ENCODE measurements around the gene TNS4. TPM values are rescaled to one million over a fixed set of nuclear protein-coding genes. Genes with fewer than 3 reads are reported as not detected.

TNS4 gene
- total RNA-seq, 2 donors from 2014 or later = 0.89 to 2.5 TPM

- no peak overlapping the region for H3K4me3 Mint-ChIP-seq
- no peaks in the 10 kb centered on the region for H3K9me3 Mint-ChIP-seq
- peaks cover 11% of the 10 kb centered on the region for H3K4me1 ChIP-seq (ENCODE audit: control insufficient read depth, insufficient read depth, low read length)
- H3K4me3 ChIP-seq (ENCODE audit: low read length) = no peak overlapping the region
- DNase-seq = no peak
- 93 to 97% methylated on average over 7 to 16 of the region's 16 CpGs for WGBS, 2 experiments (ENCODE audit: insufficient coverage in 1 of 2, insufficient read length in 1 of 2)
- peaks cover 13% of the 10 kb centered on the region for H3K4me1 Mint-ChIP-seq
- TF ChIP-seq CTCF (conservative IDR thresholded peaks at IDR 0.05) = no peak
- no peak overlapping the region for H3K9ac ChIP-seq (ENCODE audit: extremely low read depth, low read length, poor library complexity, severe bottlenecking)
- no peaks in the 10 kb centered on the region for H3K36me3 ChIP-seq (ENCODE audit: control insufficient read depth, insufficient read depth, low read length)
- no peaks in the 10 kb centered on the region for H3K9me3 ChIP-seq (ENCODE audit: control insufficient read depth, low read length)
- H3K27me3 ChIP-seq (ENCODE audit: control insufficient read depth, insufficient read depth, low read length, poor library complexity, severe bottlenecking) = no peaks in the 10 kb centered on the region
- no peak overlapping the region for H3K27ac Mint-ChIP-seq
- peaks cover 36% of the 10 kb centered on the region for H3K36me3 Mint-ChIP-seq (ENCODE audit: low read depth)
- no peaks in the 10 kb centered on the region for H3K27me3 Mint-ChIP-seq (ENCODE audit: insufficient read depth)
- H3K27ac ChIP-seq (ENCODE audit: low read depth, low read length) = no peak overlapping the region
These were observed 44.9 kb downstream of the TNS4 start for GRCh38 chr17:40456396-40456951.

DNA sequence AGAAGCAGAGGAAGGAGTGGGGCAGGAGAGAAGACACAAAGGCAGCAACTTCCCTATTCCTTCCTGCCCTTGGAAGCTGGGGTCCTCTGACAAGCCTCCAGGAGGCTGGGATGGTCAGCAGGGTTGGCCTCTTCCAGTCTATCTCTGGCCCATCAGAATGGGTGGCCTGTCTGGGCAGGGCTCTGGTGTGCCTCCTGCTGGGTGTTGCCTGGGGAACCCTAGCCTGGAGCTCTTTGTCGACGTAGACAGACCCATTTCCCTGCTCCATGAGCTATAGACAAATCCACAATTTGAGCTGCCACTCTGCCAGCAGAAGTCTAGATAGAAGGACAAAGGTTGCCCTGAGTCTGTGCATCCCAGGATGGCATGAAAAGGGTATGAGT, 46.8 kb downstream of the TNS4 start:
- no peaks in the 10 kb centered on the region for H3K9me3 ChIP-seq (ENCODE audit: control insufficient read depth, low read length)
- no peak overlapping the region for H3K27ac ChIP-seq (ENCODE audit: low read depth, low read length)
- Mint-ChIP-seq H3K9me3 (no peaks in the 10 kb centered on the region), H3K27ac (no peak overlapping the region), H3K4me3 (no peak overlapping the region), H3K27me3 (ENCODE audit: insufficient read depth) (no peaks in the 10 kb centered on the region), H3K36me3 (ENCODE audit: low read depth) (peaks cover 36% of the 10 kb centered on the region), H3K4me1 (peaks cover 13% of the 10 kb centered on the region)
- peaks cover 11% of the 10 kb centered on the region for H3K4me1 ChIP-seq (ENCODE audit: control insufficient read depth, insufficient read depth, low read length)
- no peak for TF ChIP-seq CTCF (conservative IDR thresholded peaks at IDR 0.05)
- H3K4me3 ChIP-seq (ENCODE audit: low read length) = no peak overlapping the region
- no peak for DNase-seq
- 67 to 86% methylated on average over 2 of the region's 2 CpGs for WGBS, 2 experiments (ENCODE audit: insufficient coverage in 1 of 2, insufficient read length in 1 of 2)
- no peaks in the 10 kb centered on the region for H3K36me3 ChIP-seq (ENCODE audit: control insufficient read depth, insufficient read depth, low read length)
- no peak overlapping the region for H3K9ac ChIP-seq (ENCODE audit: extremely low read depth, low read length, poor library complexity, severe bottlenecking)
- no peaks in the 10 kb centered on the region for H3K27me3 ChIP-seq (ENCODE audit: control insufficient read depth, insufficient read depth, low read length, poor library complexity, severe bottlenecking)

DNA sequence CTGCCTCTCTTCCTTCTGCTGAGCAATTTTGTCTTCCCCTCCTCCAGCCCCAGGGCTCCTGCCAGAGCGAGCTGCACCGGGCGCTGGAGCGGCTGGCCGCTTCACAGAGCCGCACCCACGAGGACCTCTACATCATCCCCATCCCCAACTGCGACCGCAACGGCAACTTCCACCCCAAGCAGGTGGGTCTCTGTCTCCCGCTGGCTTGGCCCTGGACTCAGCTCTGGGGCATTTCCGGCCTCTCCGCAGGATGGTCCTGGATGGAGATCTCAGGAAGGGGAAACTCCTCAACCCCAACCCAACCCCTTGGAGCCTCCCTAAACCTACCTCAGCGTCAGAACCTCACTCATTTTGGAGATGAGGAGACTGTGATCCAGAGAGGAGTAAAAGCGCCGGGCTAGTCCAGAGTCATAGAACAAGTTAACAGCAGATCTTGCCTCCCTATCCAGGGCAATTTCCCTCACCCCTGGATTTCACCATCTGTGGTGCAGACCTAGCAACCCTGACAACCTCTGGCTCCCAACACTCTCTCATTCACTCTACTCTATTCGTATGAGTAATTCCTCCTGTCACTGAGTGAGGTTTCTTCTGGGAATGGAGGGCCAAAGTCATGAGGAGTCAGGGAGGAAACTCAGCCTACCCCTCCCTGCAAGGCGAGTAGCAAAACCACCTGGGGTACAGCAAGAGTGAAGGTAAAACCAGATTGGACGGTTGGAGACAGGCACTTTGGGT, 47.4 kb downstream of the TNS4 start:
- no peak for DNase-seq
- WGBS, 2 experiments (ENCODE audit: insufficient coverage in 1 of 2, insufficient read length in 1 of 2) = 93 to 96% methylated on average over 4 to 19 of the region's 19 CpGs
- H3K27ac Mint-ChIP-seq = no peak overlapping the region

More for the DNA sequence above, 47.4 kb downstream of the TNS4 start:
- no peak overlapping the region for H3K4me3 ChIP-seq (ENCODE audit: low read length)
- Mint-ChIP-seq H3K27me3 (ENCODE audit: insufficient read depth) (no peaks in the 10 kb centered on the region), H3K9me3 (no peaks in the 10 kb centered on the region), H3K4me1 (peaks cover 13% of the 10 kb centered on the region), H3K4me3 (no peak overlapping the region), H3K36me3 (ENCODE audit: low read depth) (peaks cover 36% of the 10 kb centered on the region)
- no peaks in the 10 kb centered on the region for H3K36me3 ChIP-seq (ENCODE audit: control insufficient read depth, insufficient read depth, low read length)
- no peak for TF ChIP-seq CTCF (conservative IDR thresholded peaks at IDR 0.05)
- no peaks in the 10 kb centered on the region for H3K9me3 ChIP-seq (ENCODE audit: control insufficient read depth, low read length)
- H3K9ac ChIP-seq (ENCODE audit: extremely low read depth, low read length, poor library complexity, severe bottlenecking) = no peak overlapping the region
- no peaks in the 10 kb centered on the region for H3K27me3 ChIP-seq (ENCODE audit: control insufficient read depth, insufficient read depth, low read length, poor library complexity, severe bottlenecking)
- H3K27ac ChIP-seq (ENCODE audit: low read depth, low read length) = no peak overlapping the region
- H3K4me1 ChIP-seq (ENCODE audit: control insufficient read depth, insufficient read depth, low read length) = peaks cover 11% of the 10 kb centered on the region

Data from endodermal cell (in vitro differentiated cells).